ENCODE measurements around the gene CPLANE1.

Gene CPLANE1

DNA sequence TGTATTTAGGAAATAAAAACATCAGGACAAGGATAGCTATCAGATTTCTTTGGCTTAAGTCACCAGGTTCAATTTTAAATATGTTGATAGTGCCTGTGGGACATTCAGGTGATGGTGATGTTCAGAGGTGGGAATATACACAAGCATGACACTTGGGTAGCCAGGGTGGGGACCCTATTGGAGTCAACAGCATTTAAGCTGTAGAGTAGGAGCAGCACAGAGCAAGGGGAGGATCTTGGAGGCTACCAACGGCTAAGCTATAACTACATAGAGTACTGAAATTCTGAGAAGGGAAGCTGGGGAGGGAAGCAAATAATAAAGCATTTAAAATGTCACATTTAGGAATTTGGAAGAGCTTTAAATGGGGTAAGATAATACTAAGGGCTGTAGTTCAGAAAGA lies 177.7 kb downstream of the CPLANE1 start:
- DNase-seq (ENCODE audit: low read depth in 2 of 2), result no peak

DNA sequence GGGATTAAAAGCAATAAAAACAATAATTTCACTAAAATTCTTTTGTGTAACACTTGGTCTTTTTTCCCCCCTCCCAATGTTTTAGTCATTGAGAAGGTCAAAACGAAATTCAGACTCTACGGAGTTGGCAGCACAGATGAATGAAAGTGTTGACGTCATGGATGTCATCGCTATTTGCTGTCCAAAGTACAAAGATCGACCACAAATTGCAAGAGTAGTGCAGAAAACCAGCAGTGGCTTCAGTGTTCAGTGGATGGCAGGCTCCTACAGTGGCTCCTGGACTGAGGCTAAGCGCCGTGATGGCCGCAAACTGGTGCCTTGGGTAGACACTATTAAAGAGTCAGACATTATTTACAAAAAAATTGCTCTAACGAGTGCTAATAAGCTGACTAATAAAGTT lies 184.7 kb downstream of the CPLANE1 start:
- no peak for DNase-seq (ENCODE audit: low read depth in 2 of 2)

DNA sequence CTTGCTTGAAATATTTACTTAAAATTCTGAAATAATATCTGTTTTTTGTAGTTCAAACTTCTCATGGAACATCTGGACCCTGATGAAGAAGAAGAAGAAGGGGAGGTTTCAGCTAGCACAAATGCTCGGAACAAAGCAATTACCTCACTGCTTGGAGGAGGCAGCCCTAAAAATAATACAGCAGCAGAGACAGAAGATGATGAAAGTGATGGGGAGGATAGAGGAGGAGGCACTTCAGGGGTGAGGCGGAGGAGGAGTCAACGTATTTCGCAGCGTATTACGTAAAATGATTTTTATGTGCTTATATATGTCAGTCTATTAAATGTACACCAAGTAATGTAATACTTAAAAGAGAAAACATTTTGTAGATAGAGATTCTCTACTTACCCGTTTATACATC lies 185.4 kb downstream of the CPLANE1 start:
- DNase-seq (ENCODE audit: low read depth in 2 of 2), result no peak

DNA sequence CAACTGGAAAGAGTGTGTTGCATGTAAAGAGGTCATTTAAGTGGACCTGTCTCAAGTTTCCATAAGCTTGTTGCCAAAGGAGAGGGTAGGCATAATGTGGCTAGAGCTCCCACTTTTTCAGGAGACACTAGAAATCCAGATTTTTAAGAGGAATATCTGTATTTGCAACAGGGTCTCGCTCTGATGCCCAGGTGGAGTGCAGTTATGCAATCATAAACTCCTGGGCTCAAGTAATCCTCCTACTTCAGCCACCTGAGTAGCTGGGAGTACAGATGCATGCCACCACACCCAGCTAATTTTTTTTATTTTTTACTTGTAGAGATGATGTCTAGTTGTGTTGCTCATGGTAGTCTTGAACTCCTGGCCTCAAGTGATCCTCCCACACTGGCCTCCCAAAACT lies 189.1 kb downstream of the CPLANE1 start:
- no peak for DNase-seq (ENCODE audit: low read depth in 2 of 2)

DNA sequence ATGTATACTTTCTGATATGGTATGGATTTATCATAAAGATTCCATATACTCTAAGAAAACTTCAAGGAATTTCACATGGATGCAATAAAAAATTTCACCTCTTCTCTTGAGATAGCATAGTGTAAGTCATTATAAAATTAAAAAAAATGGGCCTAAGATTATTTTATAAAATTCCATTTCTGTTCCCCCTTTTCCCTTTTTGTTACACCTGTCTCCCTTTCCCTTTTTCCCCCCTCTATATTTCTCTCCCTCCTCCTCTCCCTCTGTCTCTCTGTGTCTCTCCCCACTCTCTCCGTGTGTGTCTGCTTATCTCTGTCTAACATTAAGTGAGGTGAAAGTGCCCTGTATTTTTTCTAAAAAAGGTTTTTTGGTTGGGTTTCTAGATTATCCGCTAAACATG lies 192.4 kb downstream of the CPLANE1 start:
- DNase-seq (ENCODE audit: low read depth in 2 of 2), result no peak

All from stimulated activated CD8-positive, alpha-beta memory T cell treated with anti-CD3 and anti-CD28 coated beads, Interleukin-7, amount 100 ng/mL, for 1 hour (primary cell).